T-helper 2 cell treated with Interferon-gamma antibody and Interleukin-4, amounts not matched to agents 100 ng/mL and 5 ng/mL, for 36 hours (primary cell): Measurements from ENCODE around the gene HABP4. TPM values are rescaled to one million over a fixed set of nuclear protein-coding genes. Genes with fewer than 3 reads are reported as not detected.

Experiments
- intact Hi-C: fragments of 100-400 bp; cut with micrococcal nuclease; formaldehyde crosslinking; loops from one replicate; pipeline ENCODE4 v1.15.1; 2023
- total RNA-seq: library from RNA; stranded (reverse); gene quantifications from 2 replicates; pipeline ENCODE4 v1.2.3, GENCODE V29; 2022

HABP4 gene
- total RNA-seq, 1 donor from 2014 or later = 5.8 TPM

DNA sequence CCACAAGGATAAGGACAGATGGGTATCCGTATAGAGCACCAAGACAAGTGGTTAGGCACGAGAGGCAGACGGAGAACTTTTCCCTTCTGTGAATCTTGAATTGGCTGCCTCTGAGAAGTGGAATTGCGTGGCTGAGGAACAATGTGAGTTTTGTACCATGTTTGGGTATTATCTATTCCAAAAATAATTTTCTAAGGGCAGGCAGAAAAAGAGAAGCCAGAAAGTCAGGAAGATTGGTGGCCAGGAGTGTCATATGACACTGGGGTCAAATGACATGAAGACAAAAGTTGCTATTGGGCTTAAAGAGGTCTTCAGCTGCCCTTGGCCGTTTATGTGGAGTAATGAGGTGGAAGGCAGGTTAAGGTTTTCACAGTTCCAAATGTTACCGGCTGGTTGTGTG is 14.5 kb downstream of the HABP4 start:
- intact Hi-C loops = no loop called here

- intact Hi-C loops = no loop called here
Observed at GRCh38 chr9:96467784-96468183, 17.8 kb downstream of the HABP4 start.

DNA sequence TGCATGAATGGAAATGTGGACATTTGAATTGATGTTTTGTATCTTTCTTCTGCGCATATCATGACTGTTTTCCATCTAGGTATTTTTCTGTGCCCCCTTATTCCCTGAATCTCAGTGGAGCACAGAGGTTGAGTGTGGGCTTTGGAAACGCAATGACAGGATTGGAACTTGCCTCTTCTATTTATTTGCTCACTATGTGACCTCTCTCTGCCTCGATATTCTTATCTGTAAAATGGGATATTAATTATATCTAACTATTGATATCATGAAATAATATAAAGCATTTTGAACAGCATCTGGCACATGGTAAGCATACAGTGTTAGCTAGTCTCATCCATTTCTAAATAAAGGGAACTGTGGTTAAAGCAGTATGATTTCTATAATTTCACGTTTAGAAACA is 26.0 kb downstream of the HABP4 start:
- intact Hi-C loops = no loop called here

DNA sequence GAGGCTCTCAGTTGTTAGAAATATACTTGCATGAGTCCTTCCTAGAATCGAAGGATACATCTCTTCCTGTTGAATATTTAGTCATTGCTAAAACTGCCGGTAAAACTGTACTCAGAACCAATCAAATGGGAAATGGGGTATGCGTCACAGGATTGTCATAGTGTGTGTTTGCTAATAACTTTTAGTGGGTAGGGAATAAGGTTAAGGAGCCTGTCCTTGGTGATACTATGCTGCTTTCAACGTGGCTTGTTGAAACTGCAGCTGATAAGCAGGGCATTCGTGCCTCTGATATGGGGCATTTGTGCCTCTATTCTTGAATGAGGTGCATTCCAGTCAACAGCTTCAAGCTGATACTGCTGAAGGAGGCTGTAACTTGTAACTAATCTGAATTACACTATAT is 26.6 kb downstream of the HABP4 start:
- intact Hi-C loops = no loop called here

DNA sequence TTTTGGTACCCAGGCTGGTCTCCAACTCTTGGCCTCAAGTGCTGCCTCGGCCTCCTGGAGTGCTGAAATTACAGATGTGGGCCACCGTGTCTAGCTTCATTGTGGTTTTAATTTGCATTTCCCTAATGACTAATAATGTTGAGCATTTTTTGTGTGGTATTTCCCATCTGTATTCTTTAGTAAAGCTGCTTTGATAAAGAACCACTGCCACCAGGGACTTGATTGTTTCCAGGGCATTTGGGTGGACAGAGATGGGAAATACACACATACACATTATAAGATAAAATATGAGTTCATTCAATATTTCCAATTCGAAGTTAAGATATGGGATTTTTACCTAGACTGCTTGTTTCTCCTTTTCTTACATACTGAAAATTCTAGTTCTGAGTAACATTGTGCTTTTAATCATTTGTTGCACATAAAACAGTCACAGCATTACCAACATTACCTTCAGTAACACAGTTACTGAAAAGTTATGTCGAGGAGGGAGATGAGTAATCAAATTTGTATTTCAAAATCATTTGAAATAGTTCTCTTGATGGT is 28.9 kb downstream of the HABP4 start:
- intact Hi-C loops = no loop called here

- intact Hi-C loops = no loop called here
Observed at GRCh38 chr9:96480736-96481135, 30.8 kb downstream of the HABP4 start.

GRCh38 chr9:96482476-96482875 is 32.5 kb downstream of the HABP4 start:
- intact Hi-C loops = no loop called here

- intact Hi-C loops = no loop called here
Observed at GRCh38 chr9:96483197-96483596, 33.2 kb downstream of the HABP4 start.

DNA sequence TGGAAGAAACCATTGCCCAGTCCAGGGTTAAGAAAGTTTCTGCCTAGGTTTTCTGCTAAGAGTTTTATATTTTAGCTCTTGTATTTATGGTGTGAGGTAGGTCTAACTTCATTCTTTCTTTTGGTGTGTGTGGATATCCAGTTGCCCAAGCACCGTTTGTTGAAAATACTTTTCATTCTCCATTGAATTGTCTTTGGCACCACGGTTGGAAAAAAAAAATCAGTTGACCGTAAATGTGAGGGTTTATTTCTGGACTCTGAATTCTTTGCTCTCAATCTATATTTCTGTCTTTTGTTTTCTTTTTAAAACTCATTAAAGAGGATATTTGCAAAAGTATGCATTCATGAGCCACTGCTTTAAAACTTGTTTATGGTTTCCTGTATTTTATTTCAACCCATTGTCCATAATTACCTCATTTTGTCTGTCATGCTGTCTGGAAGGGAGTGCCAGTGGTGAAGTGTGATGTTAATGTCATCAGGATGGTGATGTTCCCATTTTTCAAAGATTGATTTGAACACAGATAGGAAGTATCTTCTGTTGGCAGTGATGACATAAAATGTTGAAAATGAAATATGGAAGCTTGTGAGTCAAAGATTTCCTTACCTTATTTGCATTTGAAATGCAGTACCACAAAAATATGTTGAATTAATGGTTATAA is 33.9 kb downstream of the HABP4 start:
- intact Hi-C loops = no loop called here

GRCh38 chr9:96484521-96484931 is 34.6 kb downstream of the HABP4 start:
- intact Hi-C loops = no loop called here

DNA sequence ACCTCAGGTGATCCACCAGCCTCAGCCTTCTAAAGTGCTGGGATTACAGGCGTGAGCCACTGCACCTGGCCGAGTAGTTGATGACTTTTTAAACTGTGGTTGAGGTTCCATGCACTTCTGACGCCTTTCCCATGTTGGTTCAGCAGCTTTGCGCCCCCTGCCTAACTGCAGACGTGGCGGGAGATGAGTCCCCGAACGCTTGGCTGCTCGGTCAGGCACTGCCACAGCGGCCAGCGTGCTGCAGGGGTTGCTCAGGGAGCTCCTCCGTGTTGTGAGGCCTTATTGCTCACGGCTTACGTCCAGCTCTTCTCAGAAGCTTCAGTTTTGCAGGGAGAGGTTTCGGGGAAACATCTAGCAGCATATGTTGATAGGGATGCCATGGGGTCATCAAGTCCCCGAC is 35.3 kb downstream of the HABP4 start:
- intact Hi-C loops = no loop called here

DNA sequence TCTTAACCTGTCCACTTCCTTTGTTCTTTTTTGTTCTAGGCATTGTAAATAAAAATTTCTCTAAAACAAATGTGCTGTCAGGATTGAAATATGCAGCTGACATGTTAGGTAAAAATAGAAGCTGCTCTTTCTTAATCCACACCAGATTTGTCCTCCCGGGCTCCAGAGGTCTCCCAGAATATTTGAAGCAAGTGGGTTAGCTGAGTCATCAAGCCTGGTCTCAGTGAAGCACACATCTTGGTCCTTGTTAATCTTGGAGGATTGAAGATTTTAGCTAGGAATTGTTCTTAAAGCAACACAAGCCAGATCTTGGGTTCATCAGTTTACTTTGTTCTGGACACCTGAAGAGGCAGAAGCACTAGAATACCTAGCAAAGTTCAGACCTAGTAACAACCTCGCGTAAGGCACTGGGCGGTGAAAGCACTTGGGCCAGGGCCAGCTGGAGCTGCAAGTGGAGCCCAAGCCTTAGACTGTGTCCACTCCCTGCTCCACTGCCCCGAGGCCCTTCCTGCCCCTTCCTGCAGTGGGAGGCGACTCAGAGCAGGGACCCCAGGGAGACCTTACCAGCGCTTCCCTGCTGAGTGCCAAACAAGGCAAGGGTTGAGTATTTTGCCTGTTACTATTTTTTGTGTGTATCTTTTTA is 36.5 kb downstream of the HABP4 start:
- intact Hi-C loops = no loop called here

DNA sequence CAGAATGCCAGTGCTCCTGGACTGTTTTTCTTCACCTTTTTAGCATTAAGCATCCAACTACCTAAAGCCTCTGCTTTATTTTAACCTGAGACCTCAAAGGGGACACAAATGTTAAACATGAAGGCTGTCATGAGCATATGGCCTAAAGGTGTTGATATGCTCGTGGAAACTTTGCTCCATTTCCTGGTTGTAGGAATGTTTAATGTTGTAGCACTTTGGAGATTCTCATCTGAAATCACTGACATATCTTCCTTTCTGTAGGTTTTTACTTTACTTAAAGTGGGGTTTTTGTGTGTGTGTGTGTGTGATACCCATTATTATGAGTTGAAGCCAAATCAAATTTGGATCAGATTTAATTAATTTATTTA is 37.0 kb downstream of the HABP4 start:
- intact Hi-C loops = no loop called here

- intact Hi-C loops = no loop called here
Observed at GRCh38 chr9:96487949-96488348, 38.0 kb downstream of the HABP4 start.

DNA sequence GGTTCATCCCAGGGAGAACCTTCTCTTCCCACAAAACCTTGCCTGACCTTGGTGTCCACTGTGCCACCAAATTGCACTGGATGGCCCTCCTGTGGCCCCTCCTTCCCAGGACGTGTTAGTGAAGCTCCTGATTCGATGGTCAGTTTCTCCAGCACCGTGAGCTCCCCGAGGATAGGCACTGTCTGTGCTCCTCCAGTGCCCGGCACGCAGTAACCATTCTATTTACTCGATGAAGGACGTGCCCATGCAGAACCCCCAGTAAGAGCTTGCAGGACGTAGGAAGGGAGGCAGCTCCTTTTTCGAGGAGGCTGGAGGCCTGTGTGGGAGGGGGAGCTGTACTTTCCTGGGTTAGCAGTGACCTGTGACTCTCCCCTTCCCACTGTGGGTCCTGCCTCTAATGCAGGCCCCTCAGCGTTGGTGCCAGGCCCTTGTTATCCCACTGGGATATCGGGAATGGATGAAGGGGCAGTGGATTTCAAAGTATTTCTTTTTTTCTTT is 39.6 kb downstream of the HABP4 start:
- intact Hi-C loops = no loop called here

DNA sequence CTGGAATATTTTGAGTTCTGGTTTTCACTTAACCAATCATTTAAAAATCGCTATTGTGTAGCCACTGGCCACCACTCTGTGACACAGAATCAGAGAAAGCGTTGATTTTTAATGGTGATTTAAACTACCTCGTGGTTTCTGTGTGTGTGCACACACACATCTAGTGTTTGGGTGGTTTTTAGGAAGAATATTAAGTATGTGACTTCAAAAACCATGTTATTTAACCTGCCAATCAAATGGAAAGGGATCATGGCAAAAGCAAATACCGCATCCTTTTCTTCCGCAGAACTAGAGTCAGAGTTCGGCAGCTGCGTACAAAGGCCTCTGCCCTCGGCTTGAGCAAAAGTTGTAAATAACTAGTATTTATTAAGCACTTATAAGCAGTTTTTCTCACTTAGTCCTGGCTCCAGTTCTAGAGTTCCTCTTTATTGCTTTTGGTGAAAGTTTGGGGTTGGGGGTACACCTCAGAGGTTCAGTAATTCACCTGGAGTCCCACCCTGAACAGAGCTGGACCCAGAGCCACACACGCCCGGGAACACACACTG is 40.6 kb downstream of the HABP4 start:
- intact Hi-C loops = no loop called here

- intact Hi-C loops = no loop called here
Observed at GRCh38 chr9:96491079-96491879, 41.3 kb downstream of the HABP4 start.

DNA sequence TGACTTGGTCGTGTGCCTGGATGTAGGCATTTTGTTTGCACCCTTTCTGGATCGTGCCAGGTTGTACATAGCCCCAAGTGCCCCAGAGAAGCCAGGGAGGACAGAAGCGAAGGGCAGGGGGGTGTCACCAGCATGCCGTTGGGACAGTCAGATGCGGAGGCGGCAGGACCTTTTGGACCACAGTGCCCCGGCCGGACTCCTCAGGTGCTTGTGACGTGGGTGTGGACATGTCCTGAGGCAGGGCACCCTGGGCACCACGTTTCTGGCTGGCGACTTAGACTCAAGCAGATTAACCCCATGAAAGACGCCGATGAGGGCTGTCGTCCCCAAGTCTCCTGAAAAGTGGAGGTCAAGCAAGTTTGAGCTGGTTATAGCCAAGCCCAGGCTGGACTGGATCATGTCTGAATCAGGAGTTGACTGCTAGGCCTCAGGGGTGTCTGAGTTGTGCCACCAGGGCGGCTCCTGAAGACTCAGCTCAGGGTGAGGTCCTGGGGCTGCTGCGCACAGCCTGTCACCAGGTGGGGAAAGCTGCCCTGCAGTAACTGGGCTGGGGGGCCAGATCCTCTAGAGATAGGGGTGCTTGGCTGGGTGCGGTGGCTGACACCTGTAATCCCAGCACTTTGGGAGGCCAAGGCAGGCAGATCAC is 42.0 kb downstream of the HABP4 start:
- intact Hi-C loops = no loop called here

- intact Hi-C loops = no loop called here
Observed at GRCh38 chr9:96492993-96493531, 43.1 kb downstream of the HABP4 start.

DNA sequence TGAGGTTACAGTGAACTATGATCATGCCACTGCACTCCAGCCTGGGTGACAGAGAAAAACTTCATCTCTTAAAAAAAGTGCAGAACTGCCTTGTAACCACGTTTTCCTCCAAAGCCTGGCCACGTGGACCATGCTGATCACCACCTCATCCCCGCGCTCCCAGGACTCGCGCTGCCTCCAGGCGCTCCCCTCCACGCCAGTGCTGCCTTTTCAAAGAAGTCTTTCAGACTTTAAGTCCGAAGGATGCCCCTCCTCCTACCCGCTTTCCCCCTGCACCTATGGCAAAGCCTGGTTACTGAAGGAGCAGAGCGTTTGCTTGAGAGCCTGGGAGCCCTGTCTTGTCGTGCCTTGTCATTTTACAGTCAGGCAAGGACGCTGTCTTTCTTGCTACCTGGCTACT is 43.8 kb downstream of the HABP4 start:
- intact Hi-C loops = no loop called here

- intact Hi-C loops = no loop called here
Observed at GRCh38 chr9:96494215-96494800, 44.3 kb downstream of the HABP4 start.
